ENCODE measurements around the gene CHST11.

The CHST11 gene

GRCh38 chr12:104659058-104659457 lies 202.3 kb downstream of the CHST11 start:
- no peak for DNase-seq

GRCh38 chr12:104662203-104662602 lies 205.5 kb downstream of the CHST11 start:
- no peak for DNase-seq

GRCh38 chr12:104662908-104663307 lies 206.2 kb downstream of the CHST11 start:
- DNase-seq: no peak

- no peak for DNase-seq
Observed at GRCh38 chr12:104664351-104664750, 207.6 kb downstream of the CHST11 start.

- DNase-seq: no peak
Observed at GRCh38 chr12:104665296-104665695, 208.5 kb downstream of the CHST11 start.

- DNase-seq: peak; percentile 48 to 67 (median 66)
Observed at GRCh38 chr12:104667139-104667538, 210.4 kb downstream of the CHST11 start.

GRCh38 chr12:104668274-104668718 lies 211.5 kb downstream of the CHST11 start:
- DNase-seq: peak; percentile 60 to 61 (median 61)

GRCh38 chr12:104669089-104669721 lies 212.5 kb downstream of the CHST11 start:
- no peak for DNase-seq

- DNase-seq: peak; percentile 64 to 78 (median 68)
Observed at GRCh38 chr12:104669851-104670337, 213.1 kb downstream of the CHST11 start.

- DNase-seq: peak; percentile 92 to 94 (median 93)
Observed at GRCh38 chr12:104670439-104671408, 214.0 kb downstream of the CHST11 start.

GRCh38 chr12:104671409-104672095 lies 214.8 kb downstream of the CHST11 start:
- DNase-seq: peak; percentile 96 to 99 (median 98)

GRCh38 chr12:104672096-104672445 lies 215.3 kb downstream of the CHST11 start:
- no peak for DNase-seq

- peak; percentile 93 to 96 (median 95) for DNase-seq
Observed at GRCh38 chr12:104672501-104673265, 215.9 kb downstream of the CHST11 start.

- DNase-seq: no peak
Observed at GRCh38 chr12:104673294-104673693, 216.5 kb downstream of the CHST11 start.

GRCh38 chr12:104673696-104674482 lies 217.1 kb downstream of the CHST11 start:
- no peak for DNase-seq

GRCh38 chr12:104676636-104677035 lies 219.9 kb downstream of the CHST11 start:
- DNase-seq: no peak

GRCh38 chr12:104677441-104678089 lies 220.8 kb downstream of the CHST11 start:
- no peak for DNase-seq

- DNase-seq: peak in 1 of 3 donors; percentile 44
Observed at GRCh38 chr12:104680070-104680469, 223.3 kb downstream of the CHST11 start.

GRCh38 chr12:104680491-104680890 lies 223.7 kb downstream of the CHST11 start:
- DNase-seq: peak; percentile 57 to 71 (median 62)

- DNase-seq: peak in 1 of 3 donors; percentile 27
Observed at GRCh38 chr12:104681012-104681690, 224.4 kb downstream of the CHST11 start.
